Tibial nerve (tissue), 3 donors: ENCODE measurements around the gene SLC2A14.

Source experiments
- CTCF ChIP-seq, 5 experiments: fragments of 200-600 bp in 3 of 5; fragments of 450-650 bp in 2 of 5; sonication (generic) in 3 of 5; IDR thresholded peaks; one replicate each; pipeline ENCODE4 v1.5.1; 2016 to 2019; ENCODE audit warnings: antibody characterized with exemption in 5 of 5, mild to moderate bottlenecking in 3 of 5, moderate library complexity in 2 of 5
- POLR2A ChIP-seq, 2 donors: fragments of 450-650 bp; IDR thresholded peaks; one replicate each; pipeline ENCODE4 v1.6.1; 2017; ENCODE audit warnings: antibody characterized with exemption in 2 of 2, mild to moderate bottlenecking in 2 of 2, moderate library complexity in 2 of 2

DNA sequence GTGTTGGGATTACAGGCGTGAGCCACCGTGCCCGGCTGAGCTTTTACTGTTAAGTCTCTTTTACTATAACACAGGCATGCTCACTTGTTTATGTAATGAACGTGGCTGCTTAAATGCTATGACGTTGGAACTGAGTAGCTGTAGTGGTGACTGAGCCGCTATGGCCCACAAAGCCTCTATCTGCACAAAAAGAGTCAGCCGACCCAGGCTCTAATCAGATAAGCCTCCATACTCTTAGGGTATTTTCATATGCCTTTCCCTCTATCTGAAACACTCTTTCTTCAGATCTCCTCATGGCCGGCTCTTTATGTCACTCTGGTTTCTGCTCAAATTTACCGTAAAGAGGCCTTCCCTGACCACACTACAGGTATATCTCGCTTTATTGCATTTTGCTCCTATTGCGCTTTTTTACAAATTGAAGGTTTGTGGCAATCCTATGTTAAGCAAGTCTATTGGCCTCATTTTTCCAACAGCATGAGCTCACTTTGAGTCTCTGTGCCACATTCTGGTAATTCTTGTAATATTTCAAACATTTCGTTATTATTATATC is 8.0 kb downstream of the SLC2A14 start:
- TF ChIP-seq CTCF (IDR thresholded peaks at IDR 0.05) (no peak), POLR2A (IDR thresholded peaks at IDR 0.05) (no peak)
